ENCODE results near the gene TRMT10A.

TRMT10A gene

DNA sequence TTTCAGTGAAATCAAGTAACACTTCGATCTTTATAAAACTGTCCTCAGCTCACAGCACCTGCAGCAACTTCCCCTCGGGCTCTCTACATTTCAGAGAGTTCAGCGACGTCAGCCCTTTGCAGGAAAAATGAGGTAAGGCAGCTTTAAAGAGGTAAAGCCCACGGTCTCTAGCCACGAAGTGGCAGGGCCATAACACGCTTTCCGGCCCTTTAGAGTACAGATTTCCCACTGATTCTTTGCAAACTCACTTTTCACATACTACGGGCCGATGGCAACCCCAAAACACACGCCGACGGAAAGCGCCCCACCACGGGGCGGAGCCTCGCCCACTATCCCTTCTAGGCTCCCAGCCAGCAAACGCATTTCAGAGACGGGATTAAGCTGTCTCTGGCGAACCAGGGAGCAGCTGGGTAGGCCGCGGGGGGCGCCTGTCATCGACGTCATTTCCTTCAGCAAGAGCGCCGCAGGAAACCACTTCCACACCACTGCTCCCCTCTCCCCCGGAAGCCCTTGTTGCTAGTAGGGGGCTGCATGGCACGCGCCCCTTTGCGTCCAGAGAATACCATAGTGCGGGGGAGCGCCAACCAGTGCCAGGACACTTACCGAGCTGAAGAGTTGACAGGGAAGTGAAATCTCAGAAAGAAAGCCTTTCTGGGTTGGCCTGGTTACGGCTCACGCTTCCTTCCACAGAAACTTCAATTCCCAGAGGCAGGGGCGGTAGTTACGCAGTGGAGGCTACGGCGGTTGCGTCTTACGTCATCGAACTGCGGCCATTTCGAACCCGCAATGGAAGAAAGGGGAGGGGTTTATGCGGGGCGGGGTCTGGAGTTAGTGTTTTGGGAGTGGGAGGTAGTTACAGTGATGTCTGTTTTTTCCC lies at the start of gene TRMT10A:
Gene TRMT10A, minus strand, starts transcription at position 730 of the 877 bp plus-strand sequence. CDS start 4,701 bp downstream, outside the sequence.
- no peak for TF ChIP-seq CTCF (IDR thresholded peaks at IDR 0.05; ENCODE audit: extremely low read depth, insufficient read depth, missing control alignments)
- in situ Hi-C loops (cut with MboI; ENCODE audit: low pct_unique_long_range_greater_than_20kb, low sequenced_read_pairs, unreplicated experiment) = loop anchor here (5.0 kb wide), 1 partner anchor 249 kb away; no protein-coding TSS in a partner anchor
- DNase-seq (ENCODE audit: low spot score) = peak; percentile 85

DNA sequence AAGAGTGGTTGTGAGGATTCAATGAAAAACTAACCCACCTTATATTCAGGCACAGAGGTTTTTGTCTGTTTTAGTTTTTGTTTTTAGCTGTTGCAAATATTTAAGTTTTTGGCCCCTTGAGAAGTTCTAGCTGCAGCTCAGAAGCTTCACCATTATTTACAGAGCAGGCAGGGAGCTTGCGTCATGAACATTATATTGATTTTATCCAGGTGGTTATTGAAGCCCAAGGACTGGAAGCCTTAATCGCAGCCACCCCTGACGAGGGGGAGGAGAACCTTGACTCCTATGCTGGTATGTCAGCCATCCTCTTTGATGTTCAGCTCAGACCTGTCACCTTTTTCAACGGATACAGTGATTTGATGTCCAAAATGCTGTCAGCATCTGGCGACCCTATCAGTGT lies 48.9 kb upstream of the TRMT10A start:
- no peak for DNase-seq (ENCODE audit: low spot score)
- TF ChIP-seq CTCF (IDR thresholded peaks at IDR 0.05; ENCODE audit: extremely low read depth, insufficient read depth, missing control alignments) = no peak
- in situ Hi-C loops (cut with MboI; ENCODE audit: low pct_unique_long_range_greater_than_20kb, low sequenced_read_pairs, unreplicated experiment) = no loop called here

DNA sequence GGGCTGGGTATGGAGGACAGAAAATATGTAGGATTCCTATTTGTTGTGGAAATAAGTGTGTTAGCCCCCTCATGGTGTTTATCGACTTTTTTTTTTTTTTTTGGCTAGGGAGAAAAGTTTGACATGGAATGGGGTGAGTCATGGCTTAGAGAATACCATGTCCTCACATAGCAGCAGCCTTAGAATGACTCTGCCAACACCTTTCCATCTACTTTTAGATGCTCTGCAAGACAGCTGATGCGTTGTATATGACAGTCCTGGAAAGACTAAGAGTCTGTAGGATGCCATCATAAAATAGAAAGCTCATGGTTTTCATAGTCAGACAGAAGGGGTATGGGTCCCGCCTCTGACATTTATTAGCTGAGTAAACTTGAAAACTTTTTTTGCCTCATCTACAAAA lies 48.4 kb upstream of the TRMT10A start:
- in situ Hi-C loops (cut with MboI; ENCODE audit: low pct_unique_long_range_greater_than_20kb, low sequenced_read_pairs, unreplicated experiment) = no loop called here
- DNase-seq (ENCODE audit: low spot score) = no peak
- TF ChIP-seq CTCF (IDR thresholded peaks at IDR 0.05; ENCODE audit: extremely low read depth, insufficient read depth, missing control alignments) = no peak

GRCh38 chr4:99610605-99611175 lies 46.9 kb upstream of the TRMT10A start:
- no peak for TF ChIP-seq CTCF (IDR thresholded peaks at IDR 0.05; ENCODE audit: extremely low read depth, insufficient read depth, missing control alignments)
- in situ Hi-C loops (cut with MboI; ENCODE audit: low pct_unique_long_range_greater_than_20kb, low sequenced_read_pairs, unreplicated experiment) = no loop called here
- no peak for DNase-seq (ENCODE audit: low spot score)

- in situ Hi-C loops (cut with MboI; ENCODE audit: low pct_unique_long_range_greater_than_20kb, low sequenced_read_pairs, unreplicated experiment) = no loop called here
- no peak for TF ChIP-seq CTCF (IDR thresholded peaks at IDR 0.05; ENCODE audit: extremely low read depth, insufficient read depth, missing control alignments)
- no peak for DNase-seq (ENCODE audit: low spot score)
These were observed 44.6 kb upstream of the TRMT10A start for GRCh38 chr4:99608417-99608816.

DNA sequence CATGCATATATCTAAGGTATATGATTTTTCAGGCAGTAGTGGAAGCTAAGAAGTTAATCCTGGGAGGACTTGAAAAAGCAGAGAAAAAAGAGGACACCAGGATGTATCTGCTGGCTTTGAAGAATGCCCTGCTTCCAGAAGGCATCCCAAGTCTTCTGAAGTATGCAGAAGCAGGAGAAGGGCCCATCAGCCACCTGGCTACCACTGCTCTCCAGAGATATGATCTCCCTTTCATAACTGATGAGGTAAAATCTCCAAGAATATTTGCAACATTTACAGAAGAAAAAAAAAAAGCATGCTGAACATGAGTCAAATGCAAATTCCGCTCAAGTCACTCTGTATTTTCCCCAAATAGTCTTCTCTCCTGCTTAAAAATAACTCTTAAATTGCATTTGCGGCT lies 42.9 kb upstream of the TRMT10A start:
- no peak for TF ChIP-seq CTCF (IDR thresholded peaks at IDR 0.05; ENCODE audit: extremely low read depth, insufficient read depth, missing control alignments)
- no peak for DNase-seq (ENCODE audit: low spot score)
- in situ Hi-C loops (cut with MboI; ENCODE audit: low pct_unique_long_range_greater_than_20kb, low sequenced_read_pairs, unreplicated experiment) = no loop called here
